H9 (cell line): ENCODE measurements around the gene FSD1. TPM values are rescaled to one million over a fixed set of nuclear protein-coding genes. Genes with fewer than 3 reads are reported as not detected.

Source experiments
- DNase-seq: peaks from one replicate; pipeline ENCODE4 v3.0.0-alpha.2; 2017
- H2AFZ ChIP-seq: one replicate; pipeline ENCODE4 v1.6.1; 2013; ENCODE audit warnings: mild to moderate bottlenecking, low read length, control low read depth, moderate library complexity
- H2AK5ac ChIP-seq: 2 replicates; pipeline ENCODE4 v1.6.1; 2013; ENCODE audit warnings: low read length, control low read depth, mixed read lengths; ENCODE audit not compliant: insufficient read length
- H2BK120ac ChIP-seq: one replicate; pipeline ENCODE4 v1.6.1; 2013; ENCODE audit warnings: low read depth, mild to moderate bottlenecking, low read length, control low read depth, inconsistent platforms; ENCODE audit not compliant: poor library complexity, severe bottlenecking
- H2BK12ac ChIP-seq: 2 replicates; pipeline ENCODE4 v1.6.1; 2013; ENCODE audit warnings: low read length, control low read depth, mixed read lengths, low read depth; ENCODE audit not compliant: insufficient read length
- H2BK15ac ChIP-seq: 2 replicates; pipeline ENCODE4 v1.6.1; 2013; ENCODE audit warnings: low read depth, low read length, control low read depth
- H2BK20ac ChIP-seq: one replicate; pipeline ENCODE4 v1.6.1; 2013; ENCODE audit warnings: low read depth, mild to moderate bottlenecking, low read length, control low read depth, inconsistent platforms; ENCODE audit not compliant: poor library complexity, severe bottlenecking
- H2BK5ac ChIP-seq: 2 replicates; pipeline ENCODE4 v1.6.1; 2013; ENCODE audit warnings: low read length, control low read depth, mixed read lengths; ENCODE audit not compliant: insufficient read length
- H3K14ac ChIP-seq: 2 replicates; pipeline ENCODE4 v1.6.1; 2013; ENCODE audit warnings: low read length, control low read depth; ENCODE audit not compliant: insufficient read depth
- H3K18ac ChIP-seq: 2 replicates; pipeline ENCODE4 v1.6.1; 2013; ENCODE audit warnings: low read depth, mild to moderate bottlenecking, mixed read lengths, low read length, control low read depth; ENCODE audit not compliant: insufficient read length
- H3K23ac ChIP-seq: 2 replicates; pipeline ENCODE4 v1.6.1; 2013; ENCODE audit warnings: low read length, control low read depth, mixed read lengths, low read depth; ENCODE audit not compliant: insufficient read length
- H3K23me2 ChIP-seq: 2 replicates; pipeline ENCODE4 v1.6.1; 2013; ENCODE audit warnings: low read depth, mild to moderate bottlenecking, mixed read lengths, low read length, control low read depth; ENCODE audit not compliant: insufficient read length, poor library complexity, severe bottlenecking
- H3K27ac ChIP-seq: 2 replicates; pipeline ENCODE4 v1.5.1; 2013; ENCODE audit warnings: low read length, control low read depth, mixed read lengths, low read depth; ENCODE audit not compliant: insufficient read length
- H3K27me3 ChIP-seq: 2 replicates; pipeline ENCODE4 v1.6.1; 2013; ENCODE audit warnings: low read length, control low read depth, inconsistent platforms; ENCODE audit not compliant: insufficient read depth
- H3K4ac ChIP-seq: 2 replicates; pipeline ENCODE4 v1.6.1; 2013; ENCODE audit warnings: low read depth, mild to moderate bottlenecking, control low read depth, inconsistent platforms, low read length, moderate library complexity
- H3K4me1 ChIP-seq: 2 replicates; pipeline ENCODE4 v1.6.1; 2013; ENCODE audit warnings: low read length, control low read depth, inconsistent platforms; ENCODE audit not compliant: insufficient read depth
- H3K4me2 ChIP-seq: 2 replicates; pipeline ENCODE4 v1.6.1; 2013; ENCODE audit warnings: low read length, control low read depth, mixed read lengths; ENCODE audit not compliant: insufficient read length, insufficient read depth
- H3K56ac ChIP-seq: 2 replicates; pipeline ENCODE4 v1.6.1; 2013; ENCODE audit warnings: low read depth, mild to moderate bottlenecking, mixed read lengths, low read length, control low read depth; ENCODE audit not compliant: insufficient read length
- H3K79me1 ChIP-seq: 2 replicates; pipeline ENCODE4 v1.6.1; 2013; ENCODE audit warnings: low read depth, mild to moderate bottlenecking, moderate library complexity, low read length, control low read depth, inconsistent platforms; ENCODE audit not compliant: insufficient read depth, poor library complexity, severe bottlenecking
- H3K79me2 ChIP-seq: 2 replicates; pipeline ENCODE4 v1.6.1; 2013; ENCODE audit warnings: low read length, control low read depth, inconsistent platforms; ENCODE audit not compliant: insufficient read depth
- H3K9ac ChIP-seq: 2 replicates; pipeline ENCODE4 v1.6.1; 2013; ENCODE audit warnings: low read length, control low read depth, mixed read lengths; ENCODE audit not compliant: insufficient read length; ENCODE audit errors: extremely low read depth
- H3K9me3 ChIP-seq: one replicate; pipeline ENCODE4 v1.6.1; 2013; ENCODE audit warnings: low read depth, low read length, inconsistent platforms; ENCODE audit not compliant: control insufficient read depth
- H3T11ph ChIP-seq: one replicate; pipeline ENCODE4 v1.6.1; 2013; ENCODE audit warnings: mild to moderate bottlenecking, low read length, control low read depth, inconsistent platforms
- H4K20me1 ChIP-seq: one replicate; pipeline ENCODE4 v1.6.1; 2013; ENCODE audit not compliant: control insufficient read depth, insufficient read length, insufficient read depth
- H4K5ac ChIP-seq: 2 replicates; pipeline ENCODE4 v1.6.1; 2013; ENCODE audit warnings: low read depth, mild to moderate bottlenecking, mixed read lengths, low read length, control low read depth; ENCODE audit not compliant: insufficient read length
- H4K8ac ChIP-seq: replicated peaks from 2 replicates; pipeline ENCODE4 v1.6.1; 2013; ENCODE audit warnings: low read length, control low read depth, mixed read lengths, low read depth; ENCODE audit not compliant: insufficient read length
- H4K91ac ChIP-seq: 2 replicates; pipeline ENCODE4 v1.6.1; 2013; ENCODE audit warnings: low read depth, mild to moderate bottlenecking, moderate library complexity, mixed read lengths, low read length, control low read depth; ENCODE audit not compliant: insufficient read length
- H3K27ac Mint-ChIP-seq, 3 experiments: 2 replicates in 2 of 3; 3 replicates in 1 of 3; pipeline ENCODE4 v1.8.0; 2020 to 2021; ENCODE audit warnings: mixed read lengths in 3 of 3, mild to moderate bottlenecking in 1 of 3, moderate library complexity in 1 of 3
- H3K27me3 Mint-ChIP-seq: 2 replicates; pipeline ENCODE4 v1.8.0; 2021; ENCODE audit warnings: low read depth, mild to moderate bottlenecking, moderate library complexity, mixed read lengths
- H3K36me3 Mint-ChIP-seq, 3 experiments: 2 replicates in 2 of 3; 3 replicates in 1 of 3; pipeline ENCODE4 v1.8.0; 2020 to 2021; ENCODE audit warnings: low read depth in 3 of 3, mixed read lengths in 3 of 3; ENCODE audit not compliant: insufficient read depth in 1 of 3
- H3K4me1 Mint-ChIP-seq, 2 experiments: 2 replicates each; pipeline ENCODE4 v1.8.0; 2020; ENCODE audit warnings: mixed read lengths in 2 of 2
- H3K4me3 Mint-ChIP-seq, 2 experiments: 2 replicates in 1 of 2; 3 replicates in 1 of 2; pipeline ENCODE4 v1.8.0; 2020 to 2021; ENCODE audit warnings: mild to moderate bottlenecking in 2 of 2, mixed read lengths in 2 of 2, moderate library complexity in 1 of 2
- H3K9me3 Mint-ChIP-seq, 2 experiments: 2 replicates in 1 of 2; 3 replicates in 1 of 2; pipeline ENCODE4 v1.8.0; 2020; ENCODE audit warnings: mild to moderate bottlenecking in 2 of 2, mixed read lengths in 2 of 2, moderate library complexity in 1 of 2
- CTCF ChIP-seq: fragments of 200-600 bp; sonication (generic); conservative IDR thresholded peaks from 3 replicates; pipeline ENCODE4 v1.8.0; 2021; ENCODE audit warnings: antibody characterized with exemption, mild to moderate bottlenecking
- WGBS: extraction: QIAGEN DNeasy Blood & Tissue Kit; methylation state at CpG from one replicate; pipeline ENCODE4 v1.1.7; 2013; ENCODE audit warnings: missing lambda C conversion rate, low lambda C conversion rate, mixed read lengths; ENCODE audit not compliant: insufficient read length; ENCODE audit errors: extremely low coverage; 5-methylcytosine and 5-hydroxymethylcytosine counted together
- total RNA-seq: library from RNA; stranded (reverse); gene quantifications from 2 replicates; pipeline ENCODE4 v1.2.1, GENCODE V29; 2021

FSD1 gene
- total RNA-seq, 1 experiment from 2014 or later, result 53.6 TPM

- no peak overlapping the region for H3T11ph ChIP-seq
- Mint-ChIP-seq H3K4me1 (peaks cover 7 to 11% of the 10 kb centered on the region in 2 experiments; a peak in 3 of 4 replicates), H3K9me3 (no peaks in the 10 kb centered on the region; a peak in 1 of 5 replicates), H3K4me3 (no peak overlapping the region), H3K27me3 (peaks cover 4% of the 10 kb centered on the region), H3K27ac (no peak overlapping the region), H3K36me3 (peaks cover 3 to 39% (median 22%) of the 10 kb centered on the region in 3 experiments; a peak in 6 of 7 replicates)
- no peak overlapping the region for H2BK5ac ChIP-seq
- WGBS, result no CpG with 5 or more reads among the region's 23 CpGs
- no peak for DNase-seq
- no peaks in the 10 kb centered on the region for H3K23me2 ChIP-seq
- no peak overlapping the region for H4K8ac ChIP-seq
- no peak overlapping the region for H3K27ac ChIP-seq
- H2AFZ ChIP-seq, result no peak overlapping the region
- no peak overlapping the region for H2BK15ac ChIP-seq
- H3K4me2 ChIP-seq, result no peak overlapping the region
- H3K9ac ChIP-seq, result no peak overlapping the region
- no peak overlapping the region for H2BK20ac ChIP-seq
- H3K79me2 ChIP-seq, result no peaks in the 10 kb centered on the region
- no peak overlapping the region for H4K91ac ChIP-seq
- H3K18ac ChIP-seq, result no peak overlapping the region
- H2BK12ac ChIP-seq, result no peak overlapping the region
- no peak overlapping the region for H3K23ac ChIP-seq
- no peaks in the 10 kb centered on the region for H4K20me1 ChIP-seq
- H3K79me1 ChIP-seq, result no peaks in the 10 kb centered on the region
- no peak overlapping the region for H3K56ac ChIP-seq
- no peak overlapping the region for H2AK5ac ChIP-seq
- no peak overlapping the region for H4K5ac ChIP-seq
- no peak overlapping the region for H3K14ac ChIP-seq
- H3K4me1 ChIP-seq, result no peaks in the 10 kb centered on the region; the same call in 1 of the 2 replicates
- no peak overlapping the region for H2BK120ac ChIP-seq
- no peak overlapping the region for H3K4ac ChIP-seq
- H3K9me3 ChIP-seq, result no peaks in the 10 kb centered on the region
- no peak for TF ChIP-seq CTCF
- no peaks in the 10 kb centered on the region for H3K27me3 ChIP-seq
Observed at GRCh38 chr19:4357095-4357797, 52.8 kb downstream of the FSD1 start.
